Measurements from ENCODE around the gene MYL12A.

DNA sequence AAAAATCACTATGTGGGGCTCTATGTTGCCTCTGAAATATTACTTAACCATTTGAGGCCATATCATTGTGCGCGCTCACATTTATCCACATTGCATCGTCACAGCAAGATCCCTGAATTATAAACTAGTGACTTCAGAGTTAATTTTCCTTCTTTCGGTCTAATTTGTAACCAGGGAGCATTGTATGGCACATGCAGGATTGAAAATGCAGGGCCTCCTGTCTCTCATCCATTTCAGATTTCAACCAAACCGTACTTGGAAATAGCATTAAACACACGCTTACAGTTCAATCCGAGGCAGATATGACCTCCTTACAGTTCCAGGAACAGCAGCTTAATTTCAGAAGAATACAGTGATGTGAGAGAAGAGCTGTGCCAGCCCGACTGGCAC, 28.4 kb upstream of the MYL12A start:
- TF ChIP-seq CTCF (IDR thresholded peaks at IDR 0.05) (no peak), POLR2A (IDR thresholded peaks at IDR 0.05) (no peak)

Measured in esophagus squamous epithelium (tissue), 4 donors.